GM23338 (cell line): Measurements from ENCODE around the gene GSTP1. TPM values are rescaled to one million over a fixed set of nuclear protein-coding genes. Genes with fewer than 3 reads are reported as not detected.

Source experiments
- ATAC-seq: fragments of 200-7000 bp; cut with Tn5 transposase; 3 replicates; pipeline ENCODE4 v1.9.1; 2020
- DNase-seq: peaks from one replicate; pipeline ENCODE4 v3.0.0-alpha.2; 2015; ENCODE audit warnings: low spot score
- H2AFZ ChIP-seq: fragments of 200-600 bp; sonication (generic); 2 replicates; pipeline ENCODE4 v1.8.0; 2016; ENCODE audit warnings: antibody characterized with exemption, mild to moderate bottlenecking, moderate library complexity
- H3F3A ChIP-seq: fragments of 200-600 bp; sonication (generic); replicated peaks from 2 replicates; pipeline ENCODE4 v1.8.0; 2017; ENCODE audit warnings: antibody characterized with exemption, mixed run types, low read depth
- H3K27ac ChIP-seq: fragments of 200-600 bp; sonication (generic); 2 replicates; pipeline ENCODE4 v1.6.1; 2016; ENCODE audit warnings: low read depth
- H3K27me3 ChIP-seq: fragments of 200-600 bp; sonication (generic); 2 replicates; pipeline ENCODE4 v1.8.0; 2016; ENCODE audit warnings: mild to moderate bottlenecking, mixed run types, moderate library complexity; ENCODE audit not compliant: insufficient read depth
- H3K36me3 ChIP-seq: fragments of 200-600 bp; sonication (generic); 2 replicates; pipeline ENCODE4 v1.8.0; 2016; ENCODE audit warnings: mild to moderate bottlenecking; ENCODE audit not compliant: insufficient read depth
- H3K4me1 ChIP-seq: fragments of 200-600 bp; sonication (generic); 2 replicates; pipeline ENCODE4 v1.8.0; 2016; ENCODE audit warnings: mild to moderate bottlenecking, moderate library complexity; ENCODE audit not compliant: insufficient read depth
- H3K4me2 ChIP-seq: fragments of 200-600 bp; sonication (generic); 2 replicates; pipeline ENCODE4 v1.7.1; 2017; ENCODE audit warnings: mixed run types
- H3K4me3 ChIP-seq: fragments of 200-600 bp; sonication (generic); 2 replicates; pipeline ENCODE4 v1.6.1; 2016; ENCODE audit warnings: mixed run types
- H3K79me2 ChIP-seq: fragments of 200-600 bp; sonication (generic); replicated peaks from 2 replicates; pipeline ENCODE4 v1.8.0; 2017; ENCODE audit warnings: mild to moderate bottlenecking; ENCODE audit not compliant: insufficient read depth
- H3K9me2 ChIP-seq: fragments of 200-600 bp; sonication (generic); 2 replicates; pipeline ENCODE4 v1.8.0; 2017; ENCODE audit not compliant: insufficient read depth
- H4K20me1 ChIP-seq: fragments of 200-600 bp; sonication (generic); replicated peaks from 2 replicates; pipeline ENCODE4 v1.8.0; 2017; ENCODE audit warnings: mild to moderate bottlenecking; ENCODE audit not compliant: insufficient read depth
- H3K27ac Mint-ChIP-seq: 2 replicates; pipeline ENCODE4 v1.8.0; 2020; ENCODE audit warnings: inconsistent platforms, mild to moderate bottlenecking, moderate library complexity, mixed read lengths
- H3K27me3 Mint-ChIP-seq: 3 replicates; pipeline ENCODE4 v1.8.0; 2022; ENCODE audit warnings: low read depth, mild to moderate bottlenecking, moderate library complexity, mixed read lengths, inconsistent platforms; ENCODE audit not compliant: insufficient read depth, poor library complexity
- H3K36me3 Mint-ChIP-seq: 3 replicates; pipeline ENCODE4 v1.8.0; 2021; ENCODE audit warnings: low read depth, mild to moderate bottlenecking, inconsistent platforms, moderate library complexity, mixed read lengths
- H3K4me1 Mint-ChIP-seq: 3 replicates; pipeline ENCODE4 v1.8.0; 2020; ENCODE audit warnings: mild to moderate bottlenecking, inconsistent platforms, mixed read lengths
- H3K4me3 Mint-ChIP-seq: 3 replicates; pipeline ENCODE4 v1.8.0; 2021; ENCODE audit warnings: moderate library complexity, mild to moderate bottlenecking, inconsistent platforms, mixed read lengths
- H3K9me3 Mint-ChIP-seq: 3 replicates; pipeline ENCODE4 v1.8.0; 2020; ENCODE audit warnings: moderate library complexity, mild to moderate bottlenecking, inconsistent platforms, mixed read lengths
- CREB1 ChIP-seq: fragments of 250-450 bp; sonication (Bioruptor Pico); IDR thresholded peaks from 2 replicates; pipeline ENCODE4 v1.5.0; 2020; ENCODE audit warnings: low read depth, mild to moderate bottlenecking, moderate library complexity
- ETS1 ChIP-seq: IDR thresholded peaks from 2 replicates; pipeline ENCODE4 v1.6.1; 2016; ENCODE audit warnings: antibody characterized with exemption
- EZH2 ChIP-seq: fragments of 200-600 bp; sonication (generic); IDR thresholded peaks from one replicate; pipeline ENCODE4 v1.8.0; 2017; ENCODE audit warnings: antibody characterized with exemption, mild to moderate bottlenecking, low read depth; ENCODE audit not compliant: unreplicated experiment
- EZH2phosphoT487 ChIP-seq: fragments of 200-600 bp; sonication (generic); IDR thresholded peaks from one replicate; pipeline ENCODE4 v1.8.1; 2018; ENCODE audit warnings: antibody characterized with exemption; ENCODE audit not compliant: unreplicated experiment
- JUNB ChIP-seq: IDR thresholded peaks from one replicate; pipeline ENCODE4 v1.6.1; 2016; ENCODE audit warnings: antibody characterized with exemption; ENCODE audit not compliant: unreplicated experiment
- NANOG ChIP-seq: IDR thresholded peaks from 2 replicates; pipeline ENCODE4 v1.6.1; 2016; ENCODE audit warnings: antibody characterized with exemption, borderline replicate concordance
- POLR2AphosphoS5 ChIP-seq: IDR thresholded peaks from 2 replicates; pipeline ENCODE4 v1.6.1; 2016; ENCODE audit warnings: antibody characterized with exemption, low read depth
- REST ChIP-seq: IDR thresholded peaks from one replicate; pipeline ENCODE4 v1.6.1; 2018; ENCODE audit warnings: antibody characterized with exemption; ENCODE audit not compliant: unreplicated experiment
- STAT1 ChIP-seq: IDR thresholded peaks from one replicate; pipeline ENCODE4 v1.6.1; 2016; ENCODE audit warnings: antibody characterized with exemption; ENCODE audit not compliant: unreplicated experiment
- ZNF114 ChIP-seq: fragments of 250-450 bp; sonication (Bioruptor Pico); IDR thresholded peaks from 2 replicates; pipeline ENCODE4 v1.5.0; 2020; ENCODE audit warnings: mild to moderate bottlenecking, moderate library complexity
- ZNF331 ChIP-seq: fragments of 250-450 bp; sonication (Bioruptor Pico); IDR thresholded peaks from 2 replicates; pipeline ENCODE4 v1.5.0; 2020; ENCODE audit warnings: low read depth, mild to moderate bottlenecking, moderate library complexity
- polyA plus RNA-seq: library from polyadenylated mRNA; unstranded; fragments of >200 nt; fragmentation: Nextera tagmentation; extraction: Ambion mirVana; gene quantifications from 2 replicates; pipeline ENCODE4 v1.2.1, GENCODE V29; 2016
- total RNA-seq: library from RNA; depleted of rRNA; stranded (reverse); fragments of >200 nt; shearing (Covaris generic); gene quantifications from 2 replicates; pipeline ENCODE4 v1.2.3, GENCODE V29; 2014
- TF ChIP-seq, protein P1 (sequence below), 2 experiments: fragments of 200-600 bp in 1 of 2; sonication (generic) in 1 of 2; conservative IDR thresholded peaks; 2 replicates each; pipeline versions ENCODE4 v1.5.1 to v1.6.1; 2016 to 2017; ENCODE audit warnings: antibody characterized with exemption in 2 of 2, low read depth in 2 of 2, mild to moderate bottlenecking in 2 of 2, moderate library complexity in 1 of 2
- TF ChIP-seq, protein P2 (sequence below): fragments of 250-450 bp; sonication (Bioruptor Pico); IDR thresholded peaks from 2 replicates; pipeline ENCODE4 v1.5.0; 2020; ENCODE audit warnings: mild to moderate bottlenecking, moderate library complexity

Gene GSTP1
- total and polyA plus RNA-seq, 2 experiments from 2014 or later = 1,776 to 1,881 TPM

DNA sequence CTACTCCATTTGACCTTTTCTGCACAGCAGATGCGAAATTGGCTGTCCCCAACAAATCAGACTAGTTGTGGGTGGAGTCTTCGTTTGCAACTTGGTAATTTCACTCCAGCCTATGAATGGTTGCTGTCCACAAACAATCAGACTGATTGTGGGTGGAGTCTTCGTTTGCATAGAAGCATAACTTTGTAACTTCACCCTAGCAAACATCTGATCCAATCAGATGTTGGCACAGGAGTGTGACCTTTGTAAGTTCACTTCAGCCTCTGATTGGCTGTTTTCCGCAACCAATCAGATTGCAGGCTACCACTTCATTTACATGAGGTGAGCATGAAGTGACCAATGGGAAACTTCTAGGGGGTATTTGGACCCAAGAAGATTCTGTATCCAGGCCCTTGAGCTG lies 44.1 kb upstream of the GSTP1 start:
- peaks cover 18% of the 10 kb centered on the region for H3K9me3 Mint-ChIP-seq
- no peaks in the 10 kb centered on the region for H4K20me1 ChIP-seq
- no peaks in the 10 kb centered on the region for H3K27me3 ChIP-seq
- peaks cover 5% of the 10 kb centered on the region for H3K4me1 Mint-ChIP-seq
- no peaks in the 10 kb centered on the region for H3K27me3 Mint-ChIP-seq
- H3K4me2 ChIP-seq = no peak overlapping the region
- H3K79me2 ChIP-seq = no peaks in the 10 kb centered on the region
- no peak for TF ChIP-seq EZH2
- no peak for TF ChIP-seq CREB1 (CRISPR knock-in tag)
- TF ChIP-seq STAT1 = no peak
- TF ChIP-seq, protein P1, sequence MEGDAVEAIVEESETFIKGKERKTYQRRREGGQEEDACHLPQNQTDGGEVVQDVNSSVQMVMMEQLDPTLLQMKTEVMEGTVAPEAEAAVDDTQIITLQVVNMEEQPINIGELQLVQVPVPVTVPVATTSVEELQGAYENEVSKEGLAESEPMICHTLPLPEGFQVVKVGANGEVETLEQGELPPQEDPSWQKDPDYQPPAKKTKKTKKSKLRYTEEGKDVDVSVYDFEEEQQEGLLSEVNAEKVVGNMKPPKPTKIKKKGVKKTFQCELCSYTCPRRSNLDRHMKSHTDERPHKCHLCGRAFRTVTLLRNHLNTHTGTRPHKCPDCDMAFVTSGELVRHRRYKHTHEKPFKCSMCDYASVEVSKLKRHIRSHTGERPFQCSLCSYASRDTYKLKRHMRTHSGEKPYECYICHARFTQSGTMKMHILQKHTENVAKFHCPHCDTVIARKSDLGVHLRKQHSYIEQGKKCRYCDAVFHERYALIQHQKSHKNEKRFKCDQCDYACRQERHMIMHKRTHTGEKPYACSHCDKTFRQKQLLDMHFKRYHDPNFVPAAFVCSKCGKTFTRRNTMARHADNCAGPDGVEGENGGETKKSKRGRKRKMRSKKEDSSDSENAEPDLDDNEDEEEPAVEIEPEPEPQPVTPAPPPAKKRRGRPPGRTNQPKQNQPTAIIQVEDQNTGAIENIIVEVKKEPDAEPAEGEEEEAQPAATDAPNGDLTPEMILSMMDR (conservative IDR thresholded peaks at IDR 0.05; ENCODE audit: low read depth in 2 of 2) = no peak
- no peak for TF ChIP-seq JUNB
- no peak for TF ChIP-seq REST
- no peak for TF ChIP-seq POLR2AphosphoS5
- no peak for TF ChIP-seq EZH2phosphoT487
- TF ChIP-seq ETS1 = no peak
- no peak for TF ChIP-seq NANOG
- no peak for TF ChIP-seq ZNF331 (CRISPR knock-in tag)
- no peak for TF ChIP-seq ZNF114 (CRISPR knock-in tag)
- TF ChIP-seq, protein P2, sequence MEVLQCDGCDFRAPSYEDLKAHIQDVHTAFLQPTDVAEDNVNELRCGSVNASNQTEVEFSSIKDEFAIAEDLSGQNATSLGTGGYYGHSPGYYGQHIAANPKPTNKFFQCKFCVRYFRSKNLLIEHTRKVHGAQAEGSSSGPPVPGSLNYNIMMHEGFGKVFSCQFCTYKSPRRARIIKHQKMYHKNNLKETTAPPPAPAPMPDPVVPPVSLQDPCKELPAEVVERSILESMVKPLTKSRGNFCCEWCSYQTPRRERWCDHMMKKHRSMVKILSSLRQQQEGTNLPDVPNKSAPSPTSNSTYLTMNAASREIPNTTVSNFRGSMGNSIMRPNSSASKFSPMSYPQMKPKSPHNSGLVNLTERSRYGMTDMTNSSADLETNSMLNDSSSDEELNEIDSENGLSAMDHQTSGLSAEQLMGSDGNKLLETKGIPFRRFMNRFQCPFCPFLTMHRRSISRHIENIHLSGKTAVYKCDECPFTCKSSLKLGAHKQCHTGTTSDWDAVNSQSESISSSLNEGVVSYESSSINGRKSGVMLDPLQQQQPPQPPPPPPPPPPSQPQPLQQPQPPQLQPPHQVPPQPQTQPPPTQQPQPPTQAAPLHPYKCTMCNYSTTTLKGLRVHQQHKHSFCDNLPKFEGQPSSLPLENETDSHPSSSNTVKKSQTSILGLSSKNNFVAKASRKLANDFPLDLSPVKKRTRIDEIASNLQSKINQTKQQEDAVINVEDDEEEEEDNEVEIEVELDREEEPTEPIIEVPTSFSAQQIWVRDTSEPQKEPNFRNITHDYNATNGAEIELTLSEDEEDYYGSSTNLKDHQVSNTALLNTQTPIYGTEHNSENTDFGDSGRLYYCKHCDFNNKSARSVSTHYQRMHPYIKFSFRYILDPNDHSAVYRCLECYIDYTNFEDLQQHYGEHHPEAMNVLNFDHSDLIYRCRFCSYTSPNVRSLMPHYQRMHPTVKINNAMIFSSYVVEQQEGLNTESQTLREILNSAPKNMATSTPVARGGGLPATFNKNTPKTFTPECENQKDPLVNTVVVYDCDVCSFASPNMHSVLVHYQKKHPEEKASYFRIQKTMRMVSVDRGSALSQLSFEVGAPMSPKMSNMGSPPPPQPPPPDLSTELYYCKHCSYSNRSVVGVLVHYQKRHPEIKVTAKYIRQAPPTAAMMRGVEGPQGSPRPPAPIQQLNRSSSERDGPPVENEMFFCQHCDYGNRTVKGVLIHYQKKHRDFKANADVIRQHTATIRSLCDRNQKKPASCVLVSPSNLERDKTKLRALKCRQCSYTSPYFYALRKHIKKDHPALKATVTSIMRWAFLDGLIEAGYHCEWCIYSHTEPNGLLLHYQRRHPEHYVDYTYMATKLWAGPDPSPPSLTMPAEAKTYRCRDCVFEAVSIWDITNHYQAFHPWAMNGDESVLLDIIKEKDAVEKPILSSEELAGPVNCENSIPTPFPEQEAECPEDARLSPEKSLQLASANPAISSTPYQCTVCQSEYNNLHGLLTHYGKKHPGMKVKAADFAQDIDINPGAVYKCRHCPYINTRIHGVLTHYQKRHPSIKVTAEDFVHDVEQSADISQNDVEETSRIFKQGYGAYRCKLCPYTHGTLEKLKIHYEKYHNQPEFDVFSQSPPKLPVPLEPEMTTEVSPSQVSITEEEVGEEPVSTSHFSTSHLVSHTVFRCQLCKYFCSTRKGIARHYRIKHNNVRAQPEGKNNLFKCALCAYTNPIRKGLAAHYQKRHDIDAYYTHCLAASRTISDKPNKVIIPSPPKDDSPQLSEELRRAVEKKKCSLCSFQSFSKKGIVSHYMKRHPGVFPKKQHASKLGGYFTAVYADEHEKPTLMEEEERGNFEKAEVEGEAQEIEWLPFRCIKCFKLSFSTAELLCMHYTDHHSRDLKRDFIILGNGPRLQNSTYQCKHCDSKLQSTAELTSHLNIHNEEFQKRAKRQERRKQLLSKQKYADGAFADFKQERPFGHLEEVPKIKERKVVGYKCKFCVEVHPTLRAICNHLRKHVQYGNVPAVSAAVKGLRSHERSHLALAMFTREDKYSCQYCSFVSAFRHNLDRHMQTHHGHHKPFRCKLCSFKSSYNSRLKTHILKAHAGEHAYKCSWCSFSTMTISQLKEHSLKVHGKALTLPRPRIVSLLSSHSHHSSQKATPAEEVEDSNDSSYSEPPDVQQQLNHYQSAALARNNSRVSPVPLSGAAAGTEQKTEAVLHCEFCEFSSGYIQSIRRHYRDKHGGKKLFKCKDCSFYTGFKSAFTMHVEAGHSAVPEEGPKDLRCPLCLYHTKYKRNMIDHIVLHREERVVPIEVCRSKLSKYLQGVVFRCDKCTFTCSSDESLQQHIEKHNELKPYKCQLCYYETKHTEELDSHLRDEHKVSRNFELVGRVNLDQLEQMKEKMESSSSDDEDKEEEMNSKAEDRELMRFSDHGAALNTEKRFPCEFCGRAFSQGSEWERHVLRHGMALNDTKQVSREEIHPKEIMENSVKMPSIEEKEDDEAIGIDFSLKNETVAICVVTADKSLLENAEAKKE (CRISPR knock-in tag) = no peak
- DNase-seq (no peak), ATAC-seq (no peak)
- no peaks in the 10 kb centered on the region; the same call in 1 of the 2 replicates for H3K9me2 ChIP-seq
- no peak overlapping the region for H2AFZ ChIP-seq
- peaks cover 2% of the 10 kb centered on the region for H3K36me3 ChIP-seq
- H3K27ac ChIP-seq = no peak overlapping the region
- no peaks in the 10 kb centered on the region for H3K36me3 Mint-ChIP-seq
- 0 out of 2 replicates have a peak, but pooled peaks cover 5% of the 10 kb centered on the region for H3K4me1 ChIP-seq
- H3K27ac Mint-ChIP-seq = no peak overlapping the region
- no peak overlapping the region for H3K4me3 ChIP-seq
- H3F3A ChIP-seq = no peaks in the 10 kb centered on the region
- no peak overlapping the region for H3K4me3 Mint-ChIP-seq
